Stimulated activated naive B cell treated with anti-CD40 and anti-IgM and Interleukin-4, amounts not matched to agents 10 μg/mL and 1 μg/mL and 100 μg/mL, for 72 hours (primary cell): ENCODE results near the gene PCDHGA10.
A peak's percentile ranks its signal among the peaks of the same experiment; 100 is the strongest.
"Not testable (repeated sequence)": the region's sequence is repeated elsewhere in the genome, so short reads cannot be mapped to it uniquely, and the experiment has no call there.

ENCODE experiments used
- ATAC-seq, 2 donors: fragments of 150-1000 bp; cut with Tn5 transposase; replicated peaks; 2 replicates each; pipeline ENCODE4 v1.10.0; 2021; ENCODE audit warnings: moderate library complexity in 1 of 2
- DNase-seq: peaks from one replicate; pipeline ENCODE4 v3.0.0; 2021
- H3K27ac Mint-ChIP-seq: one replicate; pipeline ENCODE4 v1.8.0; 2022; ENCODE audit warnings: mild to moderate bottlenecking, mixed read lengths
- H3K27me3 Mint-ChIP-seq, 2 donors: one replicate each; pipeline ENCODE4 v1.8.0; 2022; ENCODE audit warnings: mixed read lengths in 2 of 2
- H3K36me3 Mint-ChIP-seq, 2 donors: one replicate each; pipeline ENCODE4 v1.8.0; 2022; ENCODE audit warnings: mixed read lengths in 2 of 2, mild to moderate bottlenecking in 1 of 2
- H3K4me1 Mint-ChIP-seq, 2 donors: one replicate each; pipeline ENCODE4 v1.8.0; 2022; ENCODE audit warnings: mixed read lengths in 2 of 2, mild to moderate bottlenecking in 1 of 2
- H3K4me3 Mint-ChIP-seq, 2 donors: one replicate each; pipeline ENCODE4 v1.8.0; 2022; ENCODE audit warnings: mild to moderate bottlenecking in 2 of 2, mixed read lengths in 2 of 2, moderate library complexity in 1 of 2
- H3K9me3 Mint-ChIP-seq, 2 donors: one replicate each; pipeline ENCODE4 v1.8.0; 2022; ENCODE audit warnings: mixed read lengths in 2 of 2, mild to moderate bottlenecking in 1 of 2

Gene PCDHGA10

DNA sequence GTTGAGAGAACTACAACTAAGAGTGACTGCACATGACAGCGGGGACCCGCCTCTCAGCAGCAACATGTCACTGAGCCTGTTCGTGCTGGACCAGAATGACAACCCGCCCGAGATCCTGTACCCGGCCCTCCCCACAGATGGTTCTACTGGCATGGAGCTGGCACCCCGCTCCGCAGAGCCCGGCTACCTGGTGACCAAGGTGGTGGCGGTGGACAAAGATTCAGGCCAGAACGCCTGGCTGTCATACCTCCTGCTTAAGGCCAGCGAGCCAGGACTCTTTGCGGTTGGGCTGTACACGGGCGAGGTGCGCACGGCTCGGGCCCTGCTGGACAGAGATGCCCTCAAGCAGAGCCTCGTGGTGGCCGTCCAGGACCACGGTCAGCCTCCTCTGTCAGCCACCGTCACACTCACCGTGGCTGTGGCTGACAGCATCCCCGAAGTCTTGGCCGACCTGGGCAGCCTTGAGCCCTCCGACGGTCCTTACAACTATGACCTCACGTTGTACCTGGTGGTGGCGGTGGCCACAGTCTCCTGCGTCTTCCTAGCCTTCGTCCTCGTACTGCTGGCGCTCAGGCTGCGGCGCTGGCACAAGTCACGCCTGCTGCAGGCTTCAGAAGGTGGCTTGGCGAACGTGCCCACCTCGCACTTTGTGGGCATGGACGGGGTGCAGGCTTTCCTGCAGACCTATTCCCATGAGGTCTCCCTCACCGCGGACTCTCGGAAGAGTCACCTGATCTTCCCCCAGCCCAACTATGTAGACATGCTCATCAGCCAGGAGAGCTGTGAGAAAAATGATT is 28.1 kb upstream of the PCDHGA10 start:
- peaks cover 9 to 10% of the 10 kb centered on the region in 2 donors for H3K36me3 Mint-ChIP-seq
- H3K27ac Mint-ChIP-seq: no peak overlapping the region
- ATAC-seq (no peak), DNase-seq (no peak)
- H3K27me3 Mint-ChIP-seq: peaks cover 71 to 79% of the 10 kb centered on the region in 2 donors
- no peak overlapping the region for H3K4me3 Mint-ChIP-seq
- H3K4me1 Mint-ChIP-seq: peaks cover 0 to 4% of the 10 kb centered on the region in 2 donors
- H3K9me3 Mint-ChIP-seq: peaks cover 9 to 10% of the 10 kb centered on the region in 2 donors

DNA sequence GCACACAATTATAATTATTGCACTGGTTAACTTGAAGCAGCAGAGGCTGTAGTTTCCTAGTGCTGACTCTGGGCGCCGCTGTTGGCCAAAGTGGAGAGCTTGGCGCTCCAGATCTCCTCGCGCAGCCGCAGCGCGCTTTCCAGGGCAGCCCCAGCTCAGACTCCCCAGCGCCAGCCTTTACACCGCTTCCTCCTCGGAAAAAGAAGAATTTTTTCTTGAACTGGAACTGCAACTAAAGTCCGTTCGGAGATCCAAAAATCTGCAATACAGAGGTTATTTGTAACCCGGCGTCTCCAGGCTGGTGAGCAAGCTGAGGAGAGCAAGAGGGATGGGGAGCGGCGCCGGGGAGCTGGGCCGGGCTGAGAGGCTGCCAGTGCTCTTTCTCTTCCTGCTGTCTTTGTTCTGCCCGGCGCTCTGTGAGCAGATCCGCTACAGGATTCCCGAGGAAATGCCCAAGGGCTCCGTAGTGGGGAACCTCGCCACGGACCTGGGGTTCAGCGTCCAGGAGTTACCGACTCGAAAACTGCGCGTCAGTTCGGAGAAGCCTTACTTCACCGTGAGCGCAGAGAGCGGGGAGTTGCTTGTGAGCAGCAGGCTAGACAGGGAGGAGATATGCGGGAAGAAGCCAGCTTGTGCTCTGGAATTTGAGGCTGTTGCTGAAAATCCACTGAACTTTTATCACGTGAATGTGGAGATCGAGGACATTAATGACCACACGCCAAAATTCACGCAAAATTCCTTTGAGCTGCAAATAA is 25.1 kb upstream of the PCDHGA10 start, which contains the start of gene PCDHGB4:
Gene PCDHGB4, plus strand, starts transcription at position 142 of the 755 bp plus-strand sequence. Its CDS starts 187 bp downstream, at position 329.
- ATAC-seq: peak in 1 of 2 donors; percentile 34
- Mint-ChIP-seq H3K36me3 (peaks cover 11 to 19% of the 10 kb centered on the region in 2 donors), H3K27me3 (peaks cover 70 to 85% of the 10 kb centered on the region in 2 donors), H3K4me3 (peak within 1 kb of the TSS; percentile 57 to 68), H3K9me3 (peaks cover 17 to 19% of the 10 kb centered on the region in 2 donors)
- not testable (repeated sequence) for H3K4me1 Mint-ChIP-seq, H3K27ac Mint-ChIP-seq, DNase-seq

DNA sequence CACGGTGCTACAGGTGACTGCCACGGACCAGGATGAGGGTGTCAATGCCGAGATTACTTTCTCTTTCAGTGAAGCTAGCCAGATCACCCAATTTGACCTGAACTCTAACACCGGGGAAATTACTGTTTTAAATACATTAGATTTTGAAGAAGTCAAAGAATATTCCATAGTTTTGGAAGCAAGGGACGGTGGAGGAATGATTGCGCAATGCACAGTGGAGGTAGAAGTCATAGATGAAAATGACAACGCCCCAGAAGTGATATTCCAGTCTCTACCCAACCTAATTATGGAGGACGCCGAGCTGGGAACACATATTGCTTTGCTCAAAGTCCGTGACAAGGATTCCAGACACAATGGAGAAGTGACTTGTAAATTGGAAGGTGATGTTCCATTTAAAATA is 24.1 kb upstream of the PCDHGA10 start:
- no peak for DNase-seq
- Mint-ChIP-seq H3K36me3 (peaks cover 9 to 17% of the 10 kb centered on the region in 2 donors), H3K27me3 (peaks cover 67 to 84% of the 10 kb centered on the region in 2 donors), H3K9me3 (peaks cover 19 to 20% of the 10 kb centered on the region in 2 donors), H3K27ac (no peak overlapping the region), H3K4me3 (no peak overlapping the region), H3K4me1 (peaks cover 0 to 5% of the 10 kb centered on the region in 2 donors)
- no peak for ATAC-seq

DNA sequence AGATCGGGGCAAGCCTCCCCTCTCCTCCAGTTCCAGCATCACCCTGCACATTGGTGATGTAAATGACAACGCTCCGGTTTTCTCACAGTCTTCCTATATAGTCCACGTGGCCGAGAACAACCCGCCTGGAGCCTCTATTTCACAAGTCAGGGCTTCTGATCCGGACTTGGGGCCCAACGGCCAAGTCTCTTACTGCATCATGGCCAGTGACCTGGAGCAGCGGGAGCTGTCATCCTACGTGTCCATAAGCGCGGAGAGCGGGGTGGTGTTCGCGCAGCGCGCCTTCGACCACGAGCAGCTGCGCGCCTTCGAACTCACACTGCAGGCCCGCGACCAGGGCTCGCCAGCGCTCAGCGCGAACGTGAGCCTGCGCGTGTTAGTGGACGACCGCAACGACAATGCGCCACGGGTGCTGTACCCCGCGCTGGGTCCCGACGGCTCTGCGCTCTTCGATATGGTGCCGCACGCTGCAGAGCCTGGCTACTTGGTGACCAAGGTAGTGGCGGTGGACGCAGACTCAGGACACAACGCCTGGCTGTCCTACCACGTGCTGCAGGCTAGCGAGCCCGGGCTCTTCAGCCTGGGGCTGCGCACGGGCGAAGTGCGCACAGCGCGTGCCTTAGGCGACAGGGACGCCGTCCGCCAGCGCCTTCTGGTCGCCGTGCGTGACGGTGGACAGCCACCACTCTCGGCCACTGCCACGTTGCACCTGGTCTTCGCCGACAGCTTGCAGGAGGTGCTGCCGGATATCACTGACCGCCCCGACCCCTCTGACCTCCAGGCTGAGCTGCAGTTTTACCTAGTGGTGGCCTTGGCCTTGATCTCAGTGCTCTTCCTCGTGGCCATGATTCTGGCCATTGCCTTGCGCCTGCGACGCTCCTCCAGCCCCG is 23.4 kb upstream of the PCDHGA10 start:
- ATAC-seq (no peak), DNase-seq (no peak)
- Mint-ChIP-seq H3K36me3 (peaks cover 13 to 17% of the 10 kb centered on the region in 2 donors), H3K27me3 (peaks cover 67 to 83% of the 10 kb centered on the region in 2 donors), H3K4me3 (no peak overlapping the region), H3K27ac (peak overlapping the region; percentile 52), H3K9me3 (peaks cover 23 to 25% of the 10 kb centered on the region in 2 donors), H3K4me1 (peaks cover 0 to 5% of the 10 kb centered on the region in 2 donors)

DNA sequence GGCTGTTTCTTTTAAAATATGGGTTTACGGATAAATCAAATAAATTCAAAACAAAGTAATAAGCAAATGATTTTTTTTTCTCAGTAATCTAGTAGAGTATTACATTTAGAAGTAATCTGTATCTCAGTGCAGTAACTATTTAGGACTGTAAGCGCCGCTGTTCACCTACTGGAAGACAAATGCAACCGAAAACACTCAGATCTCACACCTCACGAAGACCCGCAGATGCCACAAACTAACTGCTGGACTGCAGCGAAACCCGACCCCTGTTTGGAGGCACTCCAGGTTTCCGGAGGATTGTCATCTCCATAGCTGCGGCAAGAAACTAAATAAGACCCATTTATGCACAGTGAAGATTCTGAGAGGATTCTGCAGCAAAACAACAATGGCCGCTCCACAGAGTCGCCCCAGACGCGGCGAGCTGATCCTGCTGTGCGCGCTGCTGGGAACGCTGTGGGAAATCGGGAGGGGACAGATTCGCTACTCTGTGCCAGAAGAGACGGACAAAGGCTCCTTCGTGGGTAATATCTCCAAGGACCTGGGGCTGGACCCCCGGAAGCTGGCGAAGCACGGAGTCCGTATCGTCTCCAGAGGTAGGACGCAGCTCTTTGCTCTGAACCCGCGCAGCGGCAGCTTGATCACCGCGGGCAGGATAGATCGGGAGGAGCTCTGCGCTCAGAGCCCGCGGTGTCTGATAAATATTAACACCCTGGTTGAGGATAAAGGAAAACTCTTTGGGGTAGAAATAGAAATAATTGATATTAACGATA is 20.2 kb upstream of the PCDHGA10 start, which contains the start of gene PCDHGA8:
Gene PCDHGA8, plus strand, starts transcription at position 205 of the 770 bp plus-strand sequence. Its CDS starts 181 bp downstream, at position 386.
- no peak for DNase-seq
- peaks cover 20 to 22% of the 10 kb centered on the region in 2 donors for H3K9me3 Mint-ChIP-seq

DNA sequence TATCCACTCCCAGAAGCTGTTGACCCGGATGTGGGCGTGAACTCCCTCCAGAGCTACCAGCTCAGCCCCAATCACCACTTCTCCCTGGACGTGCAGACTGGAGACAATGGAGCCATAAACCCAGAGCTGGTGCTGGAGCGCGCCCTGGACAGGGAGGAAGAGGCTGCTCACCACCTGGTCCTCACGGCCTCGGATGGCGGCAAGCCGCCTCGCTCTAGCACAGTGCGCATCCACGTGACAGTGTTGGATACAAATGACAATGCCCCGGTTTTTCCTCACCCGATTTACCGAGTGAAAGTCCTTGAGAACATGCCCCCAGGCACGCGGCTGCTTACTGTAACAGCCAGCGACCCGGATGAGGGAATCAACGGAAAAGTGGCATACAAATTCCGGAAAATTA is 19.5 kb upstream of the PCDHGA10 start:
- no peak for ATAC-seq
- Mint-ChIP-seq H3K27ac (no peak overlapping the region), H3K4me3 (no peak overlapping the region), H3K27me3 (peaks cover 60 to 73% of the 10 kb centered on the region in 2 donors), H3K36me3 (peaks cover 16 to 20% of the 10 kb centered on the region in 2 donors), H3K9me3 (peaks cover 20 to 22% of the 10 kb centered on the region in 2 donors), H3K4me1 (peaks cover 0 to 5% of the 10 kb centered on the region in 2 donors)
- no peak for DNase-seq

More for the DNA sequence above, 20.2 kb upstream of the PCDHGA10 start, which contains the start of gene PCDHGA8:
- peak within 1 kb of the TSS; percentile 73 for H3K27ac Mint-ChIP-seq
- H3K4me1 Mint-ChIP-seq: peaks cover 0 to 5% of the 10 kb centered on the region in 2 donors
- no peak for ATAC-seq
- peaks cover 62 to 75% of the 10 kb centered on the region in 2 donors for H3K27me3 Mint-ChIP-seq
- H3K36me3 Mint-ChIP-seq: peaks cover 16 to 20% of the 10 kb centered on the region in 2 donors
- peak within 1 kb of the TSS; percentile 2 to 47 for H3K4me3 Mint-ChIP-seq

DNA sequence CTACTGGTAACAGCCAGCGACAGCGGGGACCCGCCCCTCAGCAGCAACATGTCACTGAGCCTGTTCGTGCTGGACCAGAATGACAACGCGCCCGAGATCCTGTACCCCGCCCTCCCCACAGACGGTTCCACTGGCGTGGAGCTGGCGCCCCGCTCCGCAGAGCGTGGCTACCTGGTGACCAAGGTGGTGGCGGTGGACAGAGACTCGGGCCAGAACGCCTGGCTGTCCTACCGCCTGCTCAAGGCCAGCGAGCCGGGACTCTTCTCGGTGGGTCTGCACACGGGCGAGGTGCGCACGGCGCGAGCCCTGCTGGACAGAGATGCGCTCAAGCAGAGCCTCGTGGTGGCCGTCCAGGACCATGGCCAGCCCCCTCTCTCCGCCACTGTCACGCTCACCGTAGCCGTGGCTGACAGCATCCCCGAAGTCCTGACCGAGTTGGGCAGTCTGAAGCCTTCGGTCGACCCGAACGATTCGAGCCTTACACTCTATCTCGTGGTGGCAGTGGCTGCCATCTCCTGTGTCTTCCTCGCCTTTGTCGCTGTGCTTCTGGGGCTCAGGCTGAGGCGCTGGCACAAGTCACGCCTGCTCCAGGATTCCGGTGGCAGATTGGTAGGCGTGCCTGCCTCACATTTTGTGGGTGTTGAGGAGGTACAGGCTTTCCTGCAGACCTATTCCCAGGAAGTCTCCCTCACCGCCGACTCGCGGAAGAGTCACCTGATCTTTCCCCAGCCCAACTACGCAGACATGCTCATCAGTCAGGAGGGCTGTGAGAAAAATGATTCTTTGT is 18.2 kb upstream of the PCDHGA10 start:
- H3K4me1 Mint-ChIP-seq, ATAC-seq, DNase-seq, H3K4me3 Mint-ChIP-seq, H3K27ac Mint-ChIP-seq: not testable (repeated sequence)
- Mint-ChIP-seq H3K36me3 (peaks cover 16 to 17% of the 10 kb centered on the region in 2 donors), H3K9me3 (peaks cover 20 to 23% of the 10 kb centered on the region in 2 donors), H3K27me3 (peaks cover 59 to 72% of the 10 kb centered on the region in 2 donors)

DNA sequence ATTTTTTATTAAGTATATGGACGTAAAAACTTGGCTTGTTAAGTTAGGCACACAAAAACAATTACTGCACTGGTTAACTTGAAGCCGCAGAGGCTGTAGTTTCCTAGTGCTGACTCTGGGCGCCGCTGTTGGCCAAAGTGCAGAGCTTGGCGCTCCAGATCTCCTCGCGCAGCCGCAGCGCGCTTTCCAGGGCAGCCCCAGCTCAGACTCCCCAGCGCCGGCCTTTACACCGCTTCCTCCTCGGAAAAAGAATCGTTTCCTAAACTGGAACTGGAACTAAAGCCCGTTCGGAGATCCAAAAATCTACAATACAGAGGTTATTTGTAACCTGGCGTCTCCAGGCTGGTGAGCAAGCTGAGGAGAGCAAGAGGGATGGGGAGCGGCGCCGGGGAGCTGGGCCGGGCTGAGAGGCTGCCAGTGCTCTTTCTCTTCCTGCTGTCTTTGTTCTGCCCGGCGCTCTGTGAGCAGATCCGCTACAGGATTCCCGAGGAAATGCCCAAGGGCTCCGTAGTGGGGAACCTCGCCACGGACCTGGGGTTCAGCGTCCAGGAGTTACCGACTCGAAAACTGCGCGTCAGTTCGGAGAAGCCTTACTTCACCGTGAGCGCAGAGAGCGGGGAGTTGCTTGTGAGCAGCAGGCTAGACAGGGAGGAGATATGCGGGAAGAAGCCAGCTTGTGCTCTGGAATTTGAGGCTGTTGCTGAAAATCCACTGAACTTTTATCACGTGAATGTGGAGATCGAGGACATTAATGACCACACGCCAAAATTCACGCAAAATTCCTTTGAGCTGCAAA is 14.8 kb upstream of the PCDHGA10 start, which contains the start of gene PCDHGB5:
Gene PCDHGB5, plus strand, starts transcription at position 192 of the 796 bp plus-strand sequence. Its CDS starts 181 bp downstream, at position 373.
- peak within 1 kb of the TSS; percentile 42 for H3K27ac Mint-ChIP-seq
- peaks cover 61 to 73% of the 10 kb centered on the region in 2 donors for H3K27me3 Mint-ChIP-seq
- ATAC-seq: peak; percentile 60 to 75
- H3K9me3 Mint-ChIP-seq: peaks cover 15 to 17% of the 10 kb centered on the region in 2 donors
- peaks cover 15 to 17% of the 10 kb centered on the region in 2 donors for H3K36me3 Mint-ChIP-seq
- not testable (repeated sequence) for DNase-seq, H3K4me1 Mint-ChIP-seq
- peak within 1 kb of the TSS; percentile 65 to 67 for H3K4me3 Mint-ChIP-seq

DNA sequence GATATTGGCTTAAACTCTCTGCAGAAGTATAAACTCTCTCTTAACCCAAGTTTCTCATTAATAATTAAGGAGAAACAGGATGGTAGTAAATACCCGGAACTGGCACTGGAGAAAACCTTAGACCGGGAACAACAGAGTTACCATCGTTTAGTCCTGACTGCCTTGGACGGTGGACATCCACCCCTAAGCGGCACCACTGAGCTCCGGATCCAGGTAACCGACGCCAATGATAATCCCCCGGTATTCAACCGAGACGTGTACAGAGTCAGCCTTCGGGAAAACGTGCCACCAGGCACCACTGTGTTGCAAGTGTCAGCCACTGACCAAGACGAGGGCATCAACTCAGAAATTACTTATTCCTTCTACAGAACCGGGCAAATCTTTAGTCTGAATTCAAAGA is 14.2 kb upstream of the PCDHGA10 start:
- Mint-ChIP-seq H3K9me3 (peaks cover 14 to 17% of the 10 kb centered on the region in 2 donors), H3K27me3 (peaks cover 63 to 74% of the 10 kb centered on the region in 2 donors), H3K4me1 (peaks cover 4 to 6% of the 10 kb centered on the region in 2 donors), H3K4me3 (peak overlapping the region in 1 of 2 donors; percentile 6), H3K36me3 (peaks cover 17 to 19% of the 10 kb centered on the region in 2 donors), H3K27ac (no peak overlapping the region)
- no peak for DNase-seq
- no peak for ATAC-seq

DNA sequence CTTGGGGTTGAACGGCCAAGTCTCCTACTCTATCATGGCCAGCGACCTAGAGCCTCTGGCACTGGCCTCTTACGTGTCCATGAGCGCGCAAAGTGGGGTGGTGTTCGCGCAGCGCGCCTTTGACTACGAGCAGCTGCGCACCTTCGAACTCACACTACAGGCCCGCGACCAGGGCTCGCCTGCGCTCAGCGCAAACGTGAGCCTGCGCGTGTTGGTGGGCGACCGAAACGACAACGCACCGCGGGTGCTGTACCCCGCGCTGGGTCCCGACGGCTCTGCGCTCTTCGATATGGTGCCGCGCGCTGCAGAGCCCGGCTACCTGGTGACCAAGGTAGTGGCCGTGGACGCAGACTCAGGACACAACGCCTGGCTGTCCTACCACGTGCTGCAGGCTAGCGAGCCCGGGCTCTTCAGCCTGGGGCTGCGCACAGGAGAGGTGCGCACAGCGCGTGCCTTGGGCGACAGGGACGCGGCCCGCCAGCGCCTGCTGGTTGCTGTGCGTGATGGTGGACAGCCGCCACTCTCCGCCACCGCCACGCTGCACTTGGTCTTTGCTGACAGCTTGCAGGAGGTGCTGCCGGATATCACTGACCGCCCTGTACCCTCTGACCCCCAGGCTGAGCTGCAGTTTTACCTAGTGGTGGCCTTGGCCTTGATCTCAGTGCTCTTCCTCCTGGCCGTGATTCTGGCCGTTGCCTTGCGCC is 13.1 kb upstream of the PCDHGA10 start:
- no peak for ATAC-seq
- Mint-ChIP-seq H3K27ac (peak overlapping the region; percentile 76), H3K4me1 (peaks cover 4 to 6% of the 10 kb centered on the region in 2 donors), H3K27me3 (peaks cover 65 to 76% of the 10 kb centered on the region in 2 donors), H3K9me3 (peaks cover 9 to 12% of the 10 kb centered on the region in 2 donors), H3K36me3 (peaks cover 15 to 17% of the 10 kb centered on the region in 2 donors), H3K4me3 (peak overlapping the region; percentile 22 to 66)
- DNase-seq: no peak
